H1 (cell line): ENCODE measurements around the gene CACNA1G. TPM values are rescaled to one million over a fixed set of nuclear protein-coding genes. Genes with fewer than 3 reads are reported as not detected.

Source experiments
- CTCF ChIA-PET: fragments of 300-600 bp; sonication (Branson Sonifier 250); formaldehyde crosslinking; loops from one replicate; lab custom pipeline; 2021; ENCODE audit not compliant: partially characterized antibody; lab: Charles Lee
- POLR2A ChIA-PET: fragments of 300-600 bp; sonication (Branson Sonifier 250); formaldehyde crosslinking; loops from one replicate; lab custom pipeline; 2021; ENCODE audit warnings: inconsistent platforms; ENCODE audit not compliant: partially characterized antibody; lab: Charles Lee
- DNase-seq, 2 experiments: peaks; one replicate each; pipeline versions ENCODE4 v3.0.0 to v3.0.0-alpha.2; 2010 to 2022; ENCODE audit warnings: low spot score in 2 of 2, low read depth in 1 of 2, mixed read lengths in 1 of 2
- FAIRE-seq: peaks from 2 replicates; lab custom pipeline; 2011; peaks lifted over from hg19 to GRCh38; lab: Jason Lieb, UNC
- H2AFZ ChIP-seq: 2 replicates; pipeline ENCODE4 v1.8.1; 2012; ENCODE audit warnings: low read length, inconsistent platforms
- H2AK5ac ChIP-seq: 2 replicates; pipeline ENCODE4 v1.6.1; 2013; ENCODE audit warnings: low read depth, low read length
- H2BK120ac ChIP-seq: replicated peaks from 2 replicates; pipeline ENCODE3; 2013; ENCODE audit warnings: low read depth, low read length, inconsistent platforms
- H2BK12ac ChIP-seq: 2 replicates; pipeline ENCODE4 v1.6.1; 2013; ENCODE audit warnings: low read depth, low read length
- H2BK15ac ChIP-seq: 2 replicates; pipeline ENCODE4 v1.6.1; 2013; ENCODE audit warnings: low read length
- H2BK20ac ChIP-seq: 2 replicates; pipeline ENCODE4 v1.6.1; 2013; ENCODE audit warnings: low read length
- H2BK5ac ChIP-seq: 2 replicates; pipeline ENCODE4 v1.6.1; 2013; ENCODE audit warnings: low read depth, low read length
- H3K14ac ChIP-seq: 2 replicates; pipeline ENCODE4 v1.6.1; 2013; ENCODE audit warnings: inconsistent platforms; ENCODE audit not compliant: insufficient read length
- H3K18ac ChIP-seq: 2 replicates; pipeline ENCODE4 v1.6.1; 2013; ENCODE audit warnings: low read length; ENCODE audit errors: extremely low read depth
- H3K23ac ChIP-seq: 2 replicates; pipeline ENCODE4 v1.6.1; 2013; ENCODE audit warnings: inconsistent platforms; ENCODE audit not compliant: insufficient read length
- H3K23me2 ChIP-seq: 2 replicates; pipeline ENCODE4 v1.6.1; 2013; ENCODE audit warnings: low read depth, low read length
- H3K27ac ChIP-seq: 2 replicates; pipeline ENCODE4 v1.6.1; 2011; ENCODE audit warnings: low read depth, low read length, inconsistent platforms
- H3K27me3 ChIP-seq, 4 experiments: replicated peaks in 1 of 4; 1 replicate in 1 of 4; 2 replicates in 3 of 4; pipeline versions ENCODE4 v1.6.1 to v1.8.1; 2011 to 2013; ENCODE audit warnings: low read length in 3 of 4, mild to moderate bottlenecking in 3 of 4, inconsistent platforms in 2 of 4, mixed read lengths in 2 of 4, moderate library complexity in 1 of 4; ENCODE audit not compliant: control insufficient read depth in 3 of 4, insufficient read depth in 3 of 4; ENCODE audit errors: extremely low read depth in 1 of 4
- H3K36me3 ChIP-seq, 4 experiments: 2 replicates each; pipeline versions ENCODE4 v1.6.1 to v1.8.1; 2011 to 2013; ENCODE audit warnings: mild to moderate bottlenecking in 4 of 4, low read length in 3 of 4, moderate library complexity in 2 of 4, control low read depth in 1 of 4, inconsistent platforms in 1 of 4; ENCODE audit not compliant: insufficient read depth in 4 of 4, control insufficient read depth in 2 of 4
- H3K4ac ChIP-seq: replicated peaks from 2 replicates; pipeline ENCODE3; 2013; ENCODE audit warnings: low read length, low read depth, mixed read lengths, inconsistent platforms; ENCODE audit not compliant: insufficient read length
- H3K4me1 ChIP-seq, 4 experiments: replicated peaks in 1 of 4; 1 replicate in 1 of 4; 2 replicates in 3 of 4; pipeline versions ENCODE4 v1.6.1 to v1.8.1; 2011 to 2013; ENCODE audit warnings: low read length in 3 of 4, inconsistent platforms in 2 of 4, mixed read lengths in 1 of 4; ENCODE audit not compliant: insufficient read depth in 4 of 4, control insufficient read depth in 3 of 4
- H3K4me2 ChIP-seq, 2 experiments: 2 replicates each; pipeline versions ENCODE4 v1.6.1 to v1.8.1; 2011 to 2013; ENCODE audit warnings: low read depth in 2 of 2, low read length in 2 of 2, control low read depth in 1 of 2, inconsistent platforms in 1 of 2, mild to moderate bottlenecking in 1 of 2; ENCODE audit not compliant: insufficient read depth in 1 of 2
- H3K4me3 ChIP-seq, 4 experiments: fragments of 200-600, 300-600 bp in 1 of 4; sonication (generic), shearing (Covaris generic), sonication (Bioruptor Twin) in 1 of 4; 2 replicates each; pipeline versions ENCODE4 v1.5.1 to v1.8.1; 2011 to 2016; ENCODE audit warnings: low read length in 4 of 4, low read depth in 3 of 4, control low read depth in 2 of 4, inconsistent platforms in 2 of 4, mild to moderate bottlenecking in 2 of 4, mixed read lengths in 1 of 4, moderate library complexity in 1 of 4; ENCODE audit not compliant: insufficient read depth in 2 of 4; ENCODE audit errors: extremely low read depth in 1 of 4
- H3K56ac ChIP-seq: replicated peaks from 2 replicates; pipeline ENCODE3; 2013; ENCODE audit warnings: low read depth, mild to moderate bottlenecking, mixed read lengths, low read length, inconsistent platforms; ENCODE audit not compliant: insufficient read length
- H3K79me1 ChIP-seq: 2 replicates; pipeline ENCODE4 v1.6.1; 2013; ENCODE audit warnings: low read depth, low read length, control low read depth
- H3K79me2 ChIP-seq, 2 experiments: 2 replicates each; pipeline versions ENCODE4 v1.6.1 to v1.8.1; 2012 to 2013; ENCODE audit warnings: low read length in 2 of 2, mild to moderate bottlenecking in 2 of 2, inconsistent platforms in 1 of 2; ENCODE audit not compliant: insufficient read depth in 2 of 2, control insufficient read depth in 1 of 2
- H3K9ac ChIP-seq, 4 experiments: replicated peaks in 1 of 4; 1 replicate in 1 of 4; 2 replicates in 3 of 4; pipeline versions ENCODE4 v1.6.1 to v1.8.1; 2011 to 2013; ENCODE audit warnings: low read depth in 3 of 4, low read length in 3 of 4, control low read depth in 2 of 4, mild to moderate bottlenecking in 2 of 4, moderate library complexity in 2 of 4, inconsistent platforms in 1 of 4; ENCODE audit errors: extremely low read depth in 1 of 4
- H3K9me3 ChIP-seq, 2 experiments: 2 replicates each; pipeline versions ENCODE4 v1.6.1 to v1.8.1; 2012 to 2013; ENCODE audit warnings: mild to moderate bottlenecking in 2 of 2, moderate library complexity in 2 of 2, control low read depth in 1 of 2, inconsistent platforms in 1 of 2, low read depth in 1 of 2, low read length in 1 of 2, mixed read lengths in 1 of 2; ENCODE audit not compliant: insufficient read depth in 2 of 2
- H4K20me1 ChIP-seq, 2 experiments: replicated peaks in 1 of 2; 2 replicates each; pipeline versions ENCODE3 to v1.8.1; 2011 to 2013; ENCODE audit warnings: inconsistent platforms in 2 of 2, low read length in 2 of 2, mild to moderate bottlenecking in 1 of 2; ENCODE audit not compliant: insufficient read depth in 2 of 2, control insufficient read depth in 1 of 2
- H4K5ac ChIP-seq: 2 replicates; pipeline ENCODE4 v1.6.1; 2013; ENCODE audit warnings: low read length, low read depth, mixed read lengths, inconsistent platforms; ENCODE audit not compliant: insufficient read length
- H4K8ac ChIP-seq: 2 replicates; pipeline ENCODE4 v1.8.0; 2013; ENCODE audit warnings: mild to moderate bottlenecking, moderate library complexity, low read length, inconsistent platforms; ENCODE audit not compliant: insufficient read depth; ENCODE audit errors: extremely low read depth
- H4K91ac ChIP-seq: replicated peaks from 2 replicates; pipeline ENCODE3; 2013; ENCODE audit warnings: low read length, mixed read lengths, inconsistent platforms; ENCODE audit not compliant: insufficient read length
- ATF2 ChIP-seq: IDR thresholded peaks from 2 replicates; pipeline ENCODE4 v1.6.1; 2012; ENCODE audit warnings: low read length, inconsistent platforms
- BCL11A ChIP-seq, 2 experiments: IDR thresholded peaks; one replicate each; pipeline ENCODE4 v1.6.1; 2011; ENCODE audit warnings: low read depth in 2 of 2, low read length in 2 of 2, mild to moderate bottlenecking in 2 of 2
- BRCA1 ChIP-seq: IDR thresholded peaks from 2 replicates; pipeline ENCODE4 v1.6.1; 2012; ENCODE audit warnings: low read depth, low read length, improper control_type of control experiment
- JUN ChIP-seq: IDR thresholded peaks from 2 replicates; pipeline ENCODE4 v1.6.1; 2011; ENCODE audit warnings: low read depth, mild to moderate bottlenecking, improper control_type of control experiment, low read length
- RBBP5 ChIP-seq: IDR thresholded peaks from 2 replicates; pipeline ENCODE4 v1.7.1; 2012; ENCODE audit warnings: low read depth, mild to moderate bottlenecking, inconsistent platforms, low read length, moderate library complexity, borderline replicate concordance
- SIRT6 ChIP-seq: IDR thresholded peaks from one replicate; pipeline ENCODE4 v1.7.1; 2012; ENCODE audit warnings: low read length, inconsistent platforms
- TAF7 ChIP-seq: optimal IDR thresholded peaks from 2 replicates; pipeline ENCODE3; 2011; ENCODE audit warnings: low read depth, mild to moderate bottlenecking, inconsistent platforms, low read length, moderate library complexity, borderline replicate concordance
- WGBS, 2 experiments: shearing (Covaris generic) in 1 of 2; methylation state at CpG; one replicate each; pipeline versions ENCODE4 v1.1.6 to v1.1.7; 2013 to 2015; ENCODE audit warnings: low lambda C conversion rate in 2 of 2, mixed read lengths in 2 of 2, inconsistent platforms in 1 of 2, low coverage in 1 of 2, missing lambda C conversion rate in 1 of 2; ENCODE audit not compliant: insufficient replicate concordance in 2 of 2, insufficient coverage in 1 of 2, insufficient read length in 1 of 2; ENCODE audit errors: extremely low coverage in 1 of 2, missing lambda C conversion rate in 1 of 2; 5-methylcytosine and 5-hydroxymethylcytosine counted together
- polyA plus RNA-seq, 7 experiments: library from polyadenylated mRNA; depleted of rRNA in 3 of 7; stranded (reverse) in 5 of 7; unstranded in 2 of 7; fragments of >200 nt in 5 of 7; fragments of 200-250 nt in 2 of 7; gene quantifications; 1 replicate in 5 of 7; 2 replicates in 1 of 7; 4 replicates in 1 of 7; pipeline versions ENCODE4 v1.2.1 to v1.2.3, GENCODE V29; 2011 to 2013; ENCODE audit warnings: missing spikeins in 2 of 7, mixed read lengths in 2 of 7
- total RNA-seq: library from RNA; stranded (reverse); fragmentation: NEBNext Ultra II Directional; extraction: Animal tissue kit (Norgen Biotek cat#: 25700); gene quantifications from 2 replicates; pipeline ENCODE4 v1.2.1, GENCODE V29; 2021

The CACNA1G gene
- total and polyA plus RNA-seq, 2 of the 8 experiments (the other 6 are each of a cell fraction or from before 2014, with no cell fraction given): 2.9 to 4.9 TPM

- TF ChIP-seq ATF2: no peak
- TF ChIP-seq BRCA1: no peak
- TF ChIP-seq SIRT6: no peak
- TF ChIP-seq JUN: no peak
- TF ChIP-seq BCL11A (IDR thresholded peaks at IDR 0.05; ENCODE audit: low read depth in 2 of 2, low read length in 2 of 2): no peak
- TF ChIP-seq TAF7: no peak
- TF ChIP-seq RBBP5: no peak
- POLR2A ChIA-PET: interaction anchor here (0.8 to 4.3 kb wide), 5 partner anchors 11 to 188 kb away, joined by 3 to 13 read pairs (median 3); partner anchors contain the start of gene LUC7L3
- Histone ChIP-seq H2BK20ac (peak overlapping the region; percentile 17; the same call in 1 of the 2 replicates), H2BK12ac (peak overlapping the region; percentile 63; the same call in 1 of the 2 replicates), H3K4me1 (peaks cover 5 to 29% (median 21%) of the 10 kb centered on the region in 4 experiments), H4K91ac (peak overlapping the region; percentile 88), H3K79me1 (no peaks in the 10 kb centered on the region), H3K56ac (no peak overlapping the region), H3K9ac (no peak overlapping the region), H3K9me3 (no peaks in the 10 kb centered on the region), H3K4me3 (peak overlapping the region in 1 of 4 experiments; percentile 73; a peak in 1 of 8 replicates), H3K36me3 (no peaks in the 10 kb centered on the region; a peak in 1 of 8 replicates), H2BK120ac (no peak overlapping the region), H3K23ac (no peak overlapping the region), H2AFZ (no peak overlapping the region), H4K8ac (no peak overlapping the region), H3K18ac (no peak overlapping the region; the same call in 1 of the 2 replicates), H3K79me2 (0 out of 4 replicates have a peak, but pooled peaks cover 0 to 2% of the 10 kb centered on the region in 2 experiments), H3K27ac (no peak overlapping the region), H4K20me1 (no peaks in the 10 kb centered on the region), H3K4me2 (peak overlapping the region; percentile 96 to 99; a peak in 2 of 4 replicates), H3K14ac (no peak overlapping the region), H2BK5ac (no peak overlapping the region), H3K23me2 (peaks cover 17% of the 10 kb centered on the region), H4K5ac (no peak overlapping the region), H2BK15ac (peak overlapping the region; percentile 1; the same call in 1 of the 2 replicates), H2AK5ac (peak overlapping the region; percentile 26; the same call in 1 of the 2 replicates), H3K4ac (no peak overlapping the region), H3K27me3 (peaks cover 0 to 21% (median 10%) of the 10 kb centered on the region in 4 experiments; a peak in 4 of 7 replicates)
- WGBS, 2 experiments: 86% methylated on average over 6 of the region's 6 CpGs; no CpG with 5 or more reads in 1 of the 2 experiments
- DNase-seq: no peak
- FAIRE-seq: no peak
- CTCF ChIA-PET: interaction anchor here (0.7 to 5.2 kb wide), 16 partner anchors 9 to 543 kb away, joined by 3 to 36 read pairs (median 4); partner anchors contain the start of gene COL1A1
These were observed 29.0 kb upstream of the CACNA1G start for GRCh38 chr17:50531428-50532025.
